A172 (cell line): Measurements from ENCODE around the gene TPCN2. TPM values are rescaled to one million over a fixed set of nuclear protein-coding genes. Genes with fewer than 3 reads are reported as not detected.

Experiments
- DNase-seq: peaks from one replicate; pipeline ENCODE4 v3.0.0-alpha.2; 2015; ENCODE audit warnings: low spot score
- total RNA-seq: library from RNA; depleted of rRNA; stranded (reverse); fragments of >200 nt; shearing (Covaris generic); gene quantifications from 2 replicates; pipeline ENCODE4 v1.2.3, GENCODE V29; 2014

The TPCN2 gene
- total RNA-seq, 1 experiment from 2014 or later: 11.9 TPM

GRCh38 chr11:69037074-69037473 is 11.7 kb upstream of the TPCN2 start:
- DNase-seq: no peak

DNA sequence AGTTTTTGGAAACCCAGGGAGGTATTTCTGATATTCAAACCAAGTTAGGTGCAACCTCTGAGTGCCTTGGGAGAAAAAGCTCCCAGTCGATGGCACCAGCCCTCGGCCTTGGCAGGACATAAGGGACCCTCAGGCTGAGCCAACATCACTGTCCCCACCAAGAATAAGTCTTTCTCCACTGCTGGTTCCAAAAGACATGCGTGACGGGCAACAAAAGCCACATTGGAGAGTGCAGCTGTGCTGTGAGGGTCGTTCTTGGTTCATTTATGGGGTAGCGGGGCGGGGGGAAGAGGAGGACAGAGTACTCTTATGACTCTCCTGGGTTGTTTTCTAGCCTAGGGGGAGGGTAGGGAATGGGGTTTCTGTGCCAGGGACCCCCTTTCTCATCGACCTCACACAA is 11.2 kb upstream of the TPCN2 start:
- DNase-seq: no peak

DNA sequence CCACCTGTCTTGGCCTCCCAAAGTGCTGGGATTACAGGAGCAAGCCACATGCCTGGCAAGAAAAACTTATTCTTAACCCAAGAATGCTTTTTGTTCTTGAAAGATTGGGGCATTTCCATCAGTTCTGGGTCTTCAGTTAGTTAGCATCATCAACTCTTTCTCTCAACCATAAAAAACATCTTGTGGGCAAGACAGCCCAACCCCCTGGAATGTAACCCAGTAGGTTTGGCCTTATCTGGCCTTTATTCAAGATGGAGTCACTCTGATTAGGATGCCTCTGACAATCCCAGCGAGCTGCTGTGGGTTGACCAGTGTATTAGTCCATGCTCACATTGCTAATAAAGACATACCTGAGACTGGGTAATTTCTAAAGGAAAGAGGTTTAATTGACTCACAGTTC is 9.2 kb upstream of the TPCN2 start:
- DNase-seq: no peak

GRCh38 chr11:69040051-69040450 is 8.7 kb upstream of the TPCN2 start:
- no peak for DNase-seq

GRCh38 chr11:69040581-69041260 is 8.0 kb upstream of the TPCN2 start:
- peak; percentile 16 for DNase-seq

- no peak for DNase-seq
Observed at GRCh38 chr11:69041516-69041915, 7.2 kb upstream of the TPCN2 start.

DNA sequence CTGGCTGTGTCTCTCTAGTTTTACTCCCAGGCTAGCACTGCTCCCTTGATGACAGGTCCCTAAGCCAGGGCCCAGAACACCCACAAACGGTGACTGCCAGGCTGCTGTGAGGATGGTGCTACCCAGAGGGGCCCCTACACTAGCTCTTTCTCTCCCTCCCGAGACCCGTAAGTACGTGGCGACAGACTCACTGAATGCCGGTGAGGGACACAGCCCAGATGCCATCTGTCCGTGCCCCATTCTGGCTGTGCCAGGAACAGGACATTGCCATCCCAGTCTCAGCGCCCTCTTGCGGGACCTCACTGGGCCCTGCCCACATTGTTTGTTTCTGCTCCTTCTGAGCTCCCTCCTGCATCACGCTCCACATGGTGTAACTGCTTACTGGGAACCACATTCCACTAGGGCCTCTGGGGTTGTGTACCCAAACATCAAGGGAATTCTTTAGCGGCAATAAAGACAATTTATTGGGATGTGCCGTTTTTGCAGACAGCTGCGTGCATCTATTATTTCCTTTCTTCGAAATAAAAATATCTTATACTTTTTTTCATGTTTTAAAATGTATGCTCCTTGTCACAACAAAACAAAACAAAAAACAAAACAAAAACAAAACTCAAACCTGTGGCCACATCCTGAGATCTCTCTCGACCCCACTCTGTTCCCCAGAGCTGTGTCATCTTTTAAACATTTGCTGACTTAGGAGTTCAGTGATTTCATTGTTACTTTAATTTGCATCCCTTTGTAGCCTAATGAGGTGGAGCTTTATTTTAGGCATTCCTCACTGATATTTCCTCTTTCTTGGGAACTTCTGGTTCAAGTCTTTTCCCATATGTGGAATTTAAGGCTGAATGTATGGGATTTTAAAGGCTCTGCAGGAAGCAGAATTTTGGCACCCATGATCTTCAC is 4.4 kb upstream of the TPCN2 start:
- peak; percentile 77 for DNase-seq

- DNase-seq: no peak
Observed at GRCh38 chr11:69048031-69048693, 570 bp upstream of the TPCN2 start.

GRCh38 chr11:69049490-69049867 is 747 bp downstream of the TPCN2 start:
- no peak for DNase-seq

DNA sequence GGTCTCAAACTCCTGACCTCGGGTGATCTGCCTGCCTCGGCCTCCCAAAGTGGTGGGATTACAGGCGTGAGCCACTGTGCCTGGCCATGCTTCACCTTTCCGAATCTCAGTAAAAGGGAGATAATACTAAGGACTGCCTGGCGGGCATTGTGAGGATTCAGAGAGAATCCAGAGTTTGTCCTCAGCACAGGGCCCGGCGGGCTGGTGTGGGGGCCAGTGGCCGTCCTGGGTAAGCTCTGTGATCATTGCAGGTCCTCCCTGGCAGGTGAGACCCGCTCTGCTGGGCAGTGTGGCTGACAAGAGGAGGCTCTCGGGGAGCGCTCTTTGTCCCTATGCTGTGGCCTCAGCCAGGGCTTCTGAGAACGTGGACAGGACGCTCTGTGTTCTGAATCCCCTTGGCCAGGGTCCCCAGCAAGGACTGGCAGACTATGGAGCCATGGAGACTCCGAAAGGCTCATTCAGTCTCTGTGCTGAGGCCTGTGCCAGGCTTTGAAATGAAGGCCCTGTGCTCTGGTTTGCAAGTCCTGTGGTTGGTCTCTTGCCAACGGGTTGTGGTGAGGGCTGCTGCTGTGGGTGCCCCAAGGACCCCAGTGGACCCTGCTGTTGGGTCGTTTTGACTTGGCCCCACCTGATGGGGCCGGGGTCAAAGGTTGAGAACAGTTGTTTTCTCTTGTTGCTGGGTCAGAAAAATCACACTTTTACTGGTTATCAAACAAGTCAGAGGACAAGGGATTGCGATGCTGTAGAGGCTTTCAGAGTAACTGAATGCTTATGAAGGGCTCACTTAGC is 2.1 kb downstream of the TPCN2 start:
- no peak for DNase-seq

GRCh38 chr11:69051381-69052342 is 2.9 kb downstream of the TPCN2 start:
- no peak for DNase-seq

- no peak for DNase-seq
Observed at GRCh38 chr11:69052343-69053168, 3.8 kb downstream of the TPCN2 start.

DNA sequence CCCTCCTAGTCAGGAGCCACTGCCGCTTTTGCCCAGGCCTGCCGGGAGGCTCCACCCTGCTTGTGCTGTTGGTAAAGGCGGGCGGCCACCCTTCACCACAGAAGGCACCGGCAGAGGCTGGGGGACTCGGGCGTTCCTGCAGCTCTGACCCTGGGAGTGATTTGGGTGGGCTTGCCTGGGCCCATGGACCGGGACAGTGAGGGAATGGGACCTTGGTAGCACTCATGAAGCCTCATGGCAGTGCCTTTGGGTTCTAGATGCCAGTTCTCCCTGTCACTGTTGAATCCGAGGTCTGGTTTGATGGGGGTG is 4.4 kb downstream of the TPCN2 start:
- no peak for DNase-seq

DNA sequence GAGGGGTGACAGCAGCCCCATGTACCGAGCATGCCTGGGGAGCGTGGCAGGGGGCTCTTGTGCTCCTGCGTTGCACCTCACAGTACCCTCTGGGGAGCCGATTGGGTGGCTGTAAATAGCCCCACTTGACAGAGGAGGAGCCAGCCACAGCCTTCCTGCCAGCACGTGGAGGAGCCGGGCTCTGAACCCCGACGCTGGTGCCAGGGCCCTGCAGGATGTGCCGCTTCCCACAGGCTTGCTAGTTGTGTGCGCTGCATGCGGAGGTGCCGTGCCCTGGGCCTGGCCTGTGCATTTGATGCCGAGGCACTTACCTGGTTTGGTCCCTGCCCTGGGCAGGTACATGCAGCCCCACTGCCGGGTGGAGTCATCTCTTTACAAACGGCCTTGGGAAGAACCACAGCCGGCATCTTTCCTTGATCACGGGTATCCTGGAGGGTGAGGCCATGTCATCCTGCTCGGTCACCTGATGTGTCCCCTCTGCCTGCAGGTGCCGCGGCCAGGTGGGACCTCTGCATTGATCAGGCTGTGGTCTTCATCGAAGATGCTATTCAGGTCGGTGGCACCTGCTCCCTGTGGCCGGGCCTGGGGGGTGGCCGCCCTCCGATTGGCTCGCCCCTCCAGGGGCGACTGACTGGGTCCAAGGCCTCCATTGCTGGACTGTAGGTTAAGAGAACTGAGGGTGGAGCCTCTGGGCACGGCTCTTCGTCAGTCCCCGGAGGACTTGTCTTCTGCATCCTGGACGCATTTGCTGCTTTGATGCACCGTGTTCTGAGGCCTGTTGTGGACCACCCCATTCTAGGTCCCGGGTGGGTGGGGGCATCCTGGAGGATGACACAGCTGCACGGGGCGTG is 5.0 kb downstream of the TPCN2 start:
- DNase-seq: no peak

- no peak for DNase-seq
Observed at GRCh38 chr11:69054397-69055211, 5.9 kb downstream of the TPCN2 start.

DNA sequence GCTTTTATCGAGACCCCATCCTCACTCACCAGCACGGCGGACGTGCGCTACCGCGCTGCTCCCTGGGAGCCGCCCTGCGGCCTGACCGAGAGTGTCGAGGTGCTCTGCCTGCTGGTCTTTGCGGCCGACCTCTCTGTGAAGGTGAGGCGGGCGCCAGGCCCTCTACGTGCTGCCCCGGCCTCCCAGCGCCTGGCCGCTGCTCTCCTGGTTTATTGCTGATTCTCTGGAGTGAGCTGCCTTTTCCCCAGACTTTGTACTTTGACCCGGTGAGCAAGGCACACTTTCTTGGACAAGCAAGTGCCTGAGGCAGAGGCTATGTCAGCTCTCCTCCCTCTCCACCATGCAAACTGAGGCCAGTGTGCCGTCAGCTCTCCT is 6.5 kb downstream of the TPCN2 start:
- DNase-seq: no peak

DNA sequence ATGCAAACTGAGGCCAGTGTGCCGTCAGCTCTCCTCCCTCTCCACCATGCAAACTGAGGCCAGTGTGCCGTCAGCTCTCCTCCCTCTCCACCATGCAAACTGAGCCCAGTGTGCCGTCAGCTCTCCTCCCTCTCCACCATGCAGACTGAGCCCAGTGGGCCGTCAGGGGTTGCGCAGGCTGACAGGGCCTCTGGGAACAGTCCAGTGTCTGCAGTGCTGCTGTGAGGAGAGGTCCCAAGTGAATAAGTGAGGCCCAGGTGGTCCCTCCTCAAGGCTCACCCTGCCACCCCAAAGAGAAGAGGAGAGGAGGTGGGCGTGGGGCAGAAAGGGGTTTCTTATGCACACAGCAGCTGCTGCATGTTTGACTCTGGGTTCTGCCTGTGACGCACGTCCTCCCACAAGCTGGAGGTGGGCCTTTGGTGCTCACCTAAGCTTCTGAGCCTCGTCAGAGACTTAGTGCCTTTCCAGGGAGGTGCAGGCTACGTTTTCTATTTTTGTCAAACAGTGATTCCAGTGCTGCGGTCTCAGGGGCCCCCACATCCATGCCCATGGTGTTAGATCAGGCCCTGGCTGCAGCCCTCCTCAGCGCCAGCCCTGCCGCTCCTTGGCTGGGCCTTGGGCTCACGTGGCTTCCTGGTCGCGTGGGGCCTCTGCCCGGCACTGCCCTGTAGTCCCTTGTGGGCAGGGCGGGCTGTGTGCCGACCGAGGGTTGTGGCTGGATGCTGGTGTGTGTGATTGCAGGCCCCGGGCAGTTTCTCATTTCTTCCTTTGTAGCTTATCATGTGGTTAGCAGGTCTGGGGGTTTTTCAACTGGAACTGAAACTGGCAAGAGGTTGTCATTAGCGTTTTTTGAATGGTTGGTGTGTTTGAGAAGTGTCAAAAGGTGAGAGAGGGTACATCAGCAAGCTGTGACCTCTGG is 7.1 kb downstream of the TPCN2 start:
- no peak for DNase-seq
